Measurements from ENCODE around the gene PEX16. TPM values are rescaled to one million over a fixed set of nuclear protein-coding genes. Genes with fewer than 3 reads are reported as not detected.

PEX16 gene
- polyA plus RNA-seq, 1 experiment: 16.0 TPM

DNA sequence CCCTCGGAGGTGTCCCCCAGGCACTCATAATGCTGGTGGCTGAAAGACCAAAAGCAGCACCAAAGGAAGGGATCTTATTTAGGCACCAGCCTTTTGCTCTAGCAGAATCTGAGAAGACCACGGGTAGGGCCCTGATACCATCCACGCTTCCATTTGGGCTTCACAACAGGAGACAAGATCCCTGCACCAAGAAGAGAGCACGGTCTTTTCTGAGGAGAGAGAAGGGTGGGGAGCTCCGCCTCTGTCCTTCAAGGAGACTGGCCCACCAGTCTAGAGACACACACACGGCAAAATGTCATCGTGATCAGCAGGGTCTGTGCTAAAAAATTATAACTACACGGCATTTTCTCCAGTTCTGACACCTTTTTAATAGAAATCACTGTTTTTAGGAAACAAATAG is 14.5 kb upstream of the PEX16 start:
- Histone ChIP-seq H3K27ac (ENCODE audit: low read depth, low read length) (no peak overlapping the region), H3K4me3 (ENCODE audit: low read depth, low read length) (no peak overlapping the region), H3K9me3 (ENCODE audit: control insufficient read depth, insufficient read depth, low read length) (no peaks in the 10 kb centered on the region), H3K27me3 (ENCODE audit: control insufficient read depth, insufficient read depth, low read length) (no peaks in the 10 kb centered on the region)
- TF ChIP-seq, protein P1, sequence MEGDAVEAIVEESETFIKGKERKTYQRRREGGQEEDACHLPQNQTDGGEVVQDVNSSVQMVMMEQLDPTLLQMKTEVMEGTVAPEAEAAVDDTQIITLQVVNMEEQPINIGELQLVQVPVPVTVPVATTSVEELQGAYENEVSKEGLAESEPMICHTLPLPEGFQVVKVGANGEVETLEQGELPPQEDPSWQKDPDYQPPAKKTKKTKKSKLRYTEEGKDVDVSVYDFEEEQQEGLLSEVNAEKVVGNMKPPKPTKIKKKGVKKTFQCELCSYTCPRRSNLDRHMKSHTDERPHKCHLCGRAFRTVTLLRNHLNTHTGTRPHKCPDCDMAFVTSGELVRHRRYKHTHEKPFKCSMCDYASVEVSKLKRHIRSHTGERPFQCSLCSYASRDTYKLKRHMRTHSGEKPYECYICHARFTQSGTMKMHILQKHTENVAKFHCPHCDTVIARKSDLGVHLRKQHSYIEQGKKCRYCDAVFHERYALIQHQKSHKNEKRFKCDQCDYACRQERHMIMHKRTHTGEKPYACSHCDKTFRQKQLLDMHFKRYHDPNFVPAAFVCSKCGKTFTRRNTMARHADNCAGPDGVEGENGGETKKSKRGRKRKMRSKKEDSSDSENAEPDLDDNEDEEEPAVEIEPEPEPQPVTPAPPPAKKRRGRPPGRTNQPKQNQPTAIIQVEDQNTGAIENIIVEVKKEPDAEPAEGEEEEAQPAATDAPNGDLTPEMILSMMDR (IDR thresholded peaks at IDR 0.05; ENCODE audit: low read depth, low read length): no peak
- no peak for DNase-seq (ENCODE audit: low read depth, low spot score)
- POLR2A ChIA-PET: no interaction called here
- CTCF ChIA-PET: interaction anchor here (2.1 kb wide), 1 partner anchor 32 kb away, joined by 5 read pairs; no protein-coding TSS in a partner anchor

DNA sequence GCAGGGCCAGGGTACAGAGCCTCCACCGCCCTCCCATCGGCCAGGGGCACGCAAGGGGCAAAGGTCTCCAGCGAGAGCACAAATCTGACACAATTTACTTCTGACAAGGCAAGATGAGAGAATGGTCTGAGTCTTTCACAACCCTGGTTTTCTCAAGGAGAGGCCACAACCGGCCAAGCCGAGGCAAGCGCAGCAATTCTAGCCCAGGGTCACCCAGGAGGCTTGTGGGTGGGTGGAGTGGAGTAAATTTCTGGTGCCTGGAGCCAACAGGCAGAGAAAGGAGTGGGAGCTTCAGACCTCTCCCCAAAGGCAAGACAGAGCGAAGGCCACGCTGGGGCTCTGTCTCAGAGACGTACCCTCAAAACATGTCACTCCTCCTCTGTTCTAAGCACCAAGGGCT is 14.1 kb upstream of the PEX16 start:
- H3K27me3 ChIP-seq (ENCODE audit: control insufficient read depth, insufficient read depth, low read length): peaks cover 1% of the 10 kb centered on the region
- ChIA-PET CTCF (interaction anchor here (2.1 kb wide), 1 partner anchor 33 kb away, joined by 5 read pairs; no protein-coding TSS in a partner anchor), POLR2A (no interaction called here)
- no peaks in the 10 kb centered on the region; the same call in 1 of the 2 replicates for H3K9me3 ChIP-seq (ENCODE audit: control insufficient read depth, insufficient read depth, low read length)
- TF ChIP-seq, protein P1 (IDR thresholded peaks at IDR 0.05; ENCODE audit: low read depth, low read length): no peak
- no peak overlapping the region for H3K27ac ChIP-seq (ENCODE audit: low read depth, low read length)
- no peak for DNase-seq (ENCODE audit: low read depth, low spot score)
- H3K4me3 ChIP-seq (ENCODE audit: low read depth, low read length): no peak overlapping the region

DNA sequence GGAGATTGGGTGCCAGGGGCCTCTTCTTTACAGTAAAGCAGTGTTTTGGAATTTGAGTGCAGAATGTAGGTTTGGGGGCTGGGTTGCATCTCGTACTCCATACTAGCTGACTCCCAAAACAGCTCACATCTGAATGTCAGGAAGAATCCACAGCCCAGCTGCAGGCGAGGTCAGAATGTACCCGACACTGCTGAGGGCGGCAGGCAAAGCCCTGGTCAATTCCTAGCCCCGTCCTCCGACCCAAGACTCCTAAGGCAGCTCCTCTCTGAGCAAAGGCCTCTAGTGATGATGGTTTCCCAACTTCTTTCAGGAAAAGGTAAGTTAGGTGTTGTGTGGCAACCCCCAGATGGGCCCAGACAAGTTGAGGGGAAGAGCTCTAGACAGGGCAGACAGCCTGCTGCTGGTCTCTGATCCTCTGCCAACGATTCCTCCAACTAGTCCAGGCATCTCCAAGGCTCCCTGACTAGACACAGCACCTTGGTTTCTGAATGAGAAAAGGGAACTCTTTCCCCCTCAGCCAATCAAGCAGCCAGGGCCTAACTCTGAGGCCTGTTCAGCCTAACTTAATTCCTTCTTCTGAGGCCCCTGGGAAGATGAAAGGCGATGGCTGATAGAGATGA is 13.4 kb upstream of the PEX16 start:
- Histone ChIP-seq H3K4me3 (ENCODE audit: low read depth, low read length) (no peak overlapping the region), H3K27ac (ENCODE audit: low read depth, low read length) (no peak overlapping the region), H3K9me3 (ENCODE audit: control insufficient read depth, insufficient read depth, low read length) (no peaks in the 10 kb centered on the region; the same call in 1 of the 2 replicates), H3K27me3 (ENCODE audit: control insufficient read depth, insufficient read depth, low read length) (peaks cover 4% of the 10 kb centered on the region)
- ChIA-PET CTCF (interaction anchor here (1.1 to 2.1 kb wide), 2 partner anchors 33 to 75 kb away, joined by 3 to 5 read pairs; no protein-coding TSS in a partner anchor), POLR2A (interaction anchor here (0.5 to 0.9 kb wide), 2 partner anchors 13 to 84 kb away, joined by 3 read pairs; no protein-coding TSS in a partner anchor)
- no peak for DNase-seq (ENCODE audit: low read depth, low spot score)
- TF ChIP-seq, protein P1 (IDR thresholded peaks at IDR 0.05; ENCODE audit: low read depth, low read length): no peak

DNA sequence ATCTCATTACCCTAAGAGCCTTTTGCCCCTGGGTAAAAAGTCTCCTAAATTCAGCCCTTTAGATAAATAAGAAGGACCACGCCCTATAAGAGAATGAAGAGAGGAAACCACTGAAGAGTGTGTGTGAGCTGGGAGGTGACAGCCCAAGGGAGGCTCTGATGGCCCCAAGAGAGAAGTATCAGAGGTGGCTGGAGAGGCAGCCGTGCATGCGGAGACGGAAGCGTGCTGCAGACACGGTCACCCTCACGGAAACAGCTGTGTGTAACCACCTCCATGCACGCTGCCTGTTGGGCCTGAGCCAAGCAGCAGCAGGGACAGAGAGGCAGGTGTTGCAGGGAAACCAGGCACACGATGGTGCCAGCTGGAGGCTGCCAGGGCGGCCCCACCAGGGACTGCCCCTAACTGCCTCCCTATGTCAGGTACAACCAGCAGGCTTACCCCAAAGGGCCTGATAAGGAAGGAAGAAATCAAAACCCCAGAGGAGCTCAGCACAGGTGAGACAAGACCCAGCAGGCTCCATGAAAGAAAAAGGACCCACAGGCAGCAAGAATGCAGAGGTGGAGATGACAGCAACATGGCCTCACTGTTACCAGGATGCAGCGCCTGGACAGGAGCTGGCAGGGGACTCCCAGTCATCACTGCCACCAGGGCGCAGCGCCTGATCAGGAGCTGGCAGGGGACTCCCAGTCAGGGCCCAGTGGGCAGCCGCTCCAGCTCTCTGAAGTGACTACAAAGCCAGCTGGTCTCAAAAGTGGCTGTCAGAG is 12.5 kb upstream of the PEX16 start:
- Histone ChIP-seq H3K4me3 (ENCODE audit: low read depth, low read length) (no peak overlapping the region), H3K27me3 (ENCODE audit: control insufficient read depth, insufficient read depth, low read length) (peaks cover 12% of the 10 kb centered on the region), H3K9me3 (ENCODE audit: control insufficient read depth, insufficient read depth, low read length) (no peaks in the 10 kb centered on the region; the same call in 1 of the 2 replicates), H3K27ac (ENCODE audit: low read depth, low read length) (no peak overlapping the region)
- TF ChIP-seq, protein P1 (IDR thresholded peaks at IDR 0.05; ENCODE audit: low read depth, low read length): no peak
- CTCF ChIA-PET: interaction anchor here (1.1 to 2.1 kb wide), 3 partner anchors 34 to 76 kb away, joined by 3 to 5 read pairs (median 3); no protein-coding TSS in a partner anchor
- POLR2A ChIA-PET: interaction anchor here (0.5 to 0.9 kb wide), 2 partner anchors 12 to 85 kb away, joined by 3 read pairs; no protein-coding TSS in a partner anchor
- no peak for DNase-seq (ENCODE audit: low read depth, low spot score)
